ENCODE measurements around the gene ADAMTS6. TPM values are rescaled to one million over a fixed set of nuclear protein-coding genes. Genes with fewer than 3 reads are reported as not detected.

The ADAMTS6 gene
- total and polyA plus RNA-seq, 2 experiments from 2014 or later: 0.78 to 2.0 TPM

- TF ChIP-seq, protein P1, sequence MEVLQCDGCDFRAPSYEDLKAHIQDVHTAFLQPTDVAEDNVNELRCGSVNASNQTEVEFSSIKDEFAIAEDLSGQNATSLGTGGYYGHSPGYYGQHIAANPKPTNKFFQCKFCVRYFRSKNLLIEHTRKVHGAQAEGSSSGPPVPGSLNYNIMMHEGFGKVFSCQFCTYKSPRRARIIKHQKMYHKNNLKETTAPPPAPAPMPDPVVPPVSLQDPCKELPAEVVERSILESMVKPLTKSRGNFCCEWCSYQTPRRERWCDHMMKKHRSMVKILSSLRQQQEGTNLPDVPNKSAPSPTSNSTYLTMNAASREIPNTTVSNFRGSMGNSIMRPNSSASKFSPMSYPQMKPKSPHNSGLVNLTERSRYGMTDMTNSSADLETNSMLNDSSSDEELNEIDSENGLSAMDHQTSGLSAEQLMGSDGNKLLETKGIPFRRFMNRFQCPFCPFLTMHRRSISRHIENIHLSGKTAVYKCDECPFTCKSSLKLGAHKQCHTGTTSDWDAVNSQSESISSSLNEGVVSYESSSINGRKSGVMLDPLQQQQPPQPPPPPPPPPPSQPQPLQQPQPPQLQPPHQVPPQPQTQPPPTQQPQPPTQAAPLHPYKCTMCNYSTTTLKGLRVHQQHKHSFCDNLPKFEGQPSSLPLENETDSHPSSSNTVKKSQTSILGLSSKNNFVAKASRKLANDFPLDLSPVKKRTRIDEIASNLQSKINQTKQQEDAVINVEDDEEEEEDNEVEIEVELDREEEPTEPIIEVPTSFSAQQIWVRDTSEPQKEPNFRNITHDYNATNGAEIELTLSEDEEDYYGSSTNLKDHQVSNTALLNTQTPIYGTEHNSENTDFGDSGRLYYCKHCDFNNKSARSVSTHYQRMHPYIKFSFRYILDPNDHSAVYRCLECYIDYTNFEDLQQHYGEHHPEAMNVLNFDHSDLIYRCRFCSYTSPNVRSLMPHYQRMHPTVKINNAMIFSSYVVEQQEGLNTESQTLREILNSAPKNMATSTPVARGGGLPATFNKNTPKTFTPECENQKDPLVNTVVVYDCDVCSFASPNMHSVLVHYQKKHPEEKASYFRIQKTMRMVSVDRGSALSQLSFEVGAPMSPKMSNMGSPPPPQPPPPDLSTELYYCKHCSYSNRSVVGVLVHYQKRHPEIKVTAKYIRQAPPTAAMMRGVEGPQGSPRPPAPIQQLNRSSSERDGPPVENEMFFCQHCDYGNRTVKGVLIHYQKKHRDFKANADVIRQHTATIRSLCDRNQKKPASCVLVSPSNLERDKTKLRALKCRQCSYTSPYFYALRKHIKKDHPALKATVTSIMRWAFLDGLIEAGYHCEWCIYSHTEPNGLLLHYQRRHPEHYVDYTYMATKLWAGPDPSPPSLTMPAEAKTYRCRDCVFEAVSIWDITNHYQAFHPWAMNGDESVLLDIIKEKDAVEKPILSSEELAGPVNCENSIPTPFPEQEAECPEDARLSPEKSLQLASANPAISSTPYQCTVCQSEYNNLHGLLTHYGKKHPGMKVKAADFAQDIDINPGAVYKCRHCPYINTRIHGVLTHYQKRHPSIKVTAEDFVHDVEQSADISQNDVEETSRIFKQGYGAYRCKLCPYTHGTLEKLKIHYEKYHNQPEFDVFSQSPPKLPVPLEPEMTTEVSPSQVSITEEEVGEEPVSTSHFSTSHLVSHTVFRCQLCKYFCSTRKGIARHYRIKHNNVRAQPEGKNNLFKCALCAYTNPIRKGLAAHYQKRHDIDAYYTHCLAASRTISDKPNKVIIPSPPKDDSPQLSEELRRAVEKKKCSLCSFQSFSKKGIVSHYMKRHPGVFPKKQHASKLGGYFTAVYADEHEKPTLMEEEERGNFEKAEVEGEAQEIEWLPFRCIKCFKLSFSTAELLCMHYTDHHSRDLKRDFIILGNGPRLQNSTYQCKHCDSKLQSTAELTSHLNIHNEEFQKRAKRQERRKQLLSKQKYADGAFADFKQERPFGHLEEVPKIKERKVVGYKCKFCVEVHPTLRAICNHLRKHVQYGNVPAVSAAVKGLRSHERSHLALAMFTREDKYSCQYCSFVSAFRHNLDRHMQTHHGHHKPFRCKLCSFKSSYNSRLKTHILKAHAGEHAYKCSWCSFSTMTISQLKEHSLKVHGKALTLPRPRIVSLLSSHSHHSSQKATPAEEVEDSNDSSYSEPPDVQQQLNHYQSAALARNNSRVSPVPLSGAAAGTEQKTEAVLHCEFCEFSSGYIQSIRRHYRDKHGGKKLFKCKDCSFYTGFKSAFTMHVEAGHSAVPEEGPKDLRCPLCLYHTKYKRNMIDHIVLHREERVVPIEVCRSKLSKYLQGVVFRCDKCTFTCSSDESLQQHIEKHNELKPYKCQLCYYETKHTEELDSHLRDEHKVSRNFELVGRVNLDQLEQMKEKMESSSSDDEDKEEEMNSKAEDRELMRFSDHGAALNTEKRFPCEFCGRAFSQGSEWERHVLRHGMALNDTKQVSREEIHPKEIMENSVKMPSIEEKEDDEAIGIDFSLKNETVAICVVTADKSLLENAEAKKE (CRISPR knock-in tag; IDR thresholded peaks at IDR 0.05): no peak
- TF ChIP-seq JUNB (IDR thresholded peaks at IDR 0.05; ENCODE audit: unreplicated experiment) (no peak), REST (IDR thresholded peaks at IDR 0.05; ENCODE audit: unreplicated experiment) (no peak), NANOG (IDR thresholded peaks at IDR 0.05; ENCODE audit: borderline replicate concordance) (no peak), ZNF331 (CRISPR knock-in tag; IDR thresholded peaks at IDR 0.05; ENCODE audit: low read depth) (no peak), ZNF114 (CRISPR knock-in tag; IDR thresholded peaks at IDR 0.05) (no peak), POLR2AphosphoS5 (IDR thresholded peaks at IDR 0.05; ENCODE audit: low read depth) (no peak)
Measured at GRCh38 chr5:65156933-65157332, 324.8 kb downstream of the ADAMTS6 start (continued).

Data from GM23338 (cell line).